ENCODE measurements around the gene PCGF5.

The PCGF5 gene

GRCh38 chr10:91198781-91199180 lies 21.7 kb upstream of the PCGF5 start:
- DNase-seq (ENCODE audit: low spot score in 2 of 2), result no peak
- Histone ChIP-seq H3K36me3 (replicated peaks) (no peaks in the 10 kb centered on the region), H3K4me3 (no peak overlapping the region), H3K9me3 (no peaks in the 10 kb centered on the region), H3K27me3 (ENCODE audit: low read depth) (no peaks in the 10 kb centered on the region), H3K4me1 (0 out of 2 replicates have a peak, but pooled peaks cover 2% of the 10 kb centered on the region)
- in situ Hi-C loops (cut with MboI; ENCODE audit: low sequenced_read_pairs), result no loop called here

DNA sequence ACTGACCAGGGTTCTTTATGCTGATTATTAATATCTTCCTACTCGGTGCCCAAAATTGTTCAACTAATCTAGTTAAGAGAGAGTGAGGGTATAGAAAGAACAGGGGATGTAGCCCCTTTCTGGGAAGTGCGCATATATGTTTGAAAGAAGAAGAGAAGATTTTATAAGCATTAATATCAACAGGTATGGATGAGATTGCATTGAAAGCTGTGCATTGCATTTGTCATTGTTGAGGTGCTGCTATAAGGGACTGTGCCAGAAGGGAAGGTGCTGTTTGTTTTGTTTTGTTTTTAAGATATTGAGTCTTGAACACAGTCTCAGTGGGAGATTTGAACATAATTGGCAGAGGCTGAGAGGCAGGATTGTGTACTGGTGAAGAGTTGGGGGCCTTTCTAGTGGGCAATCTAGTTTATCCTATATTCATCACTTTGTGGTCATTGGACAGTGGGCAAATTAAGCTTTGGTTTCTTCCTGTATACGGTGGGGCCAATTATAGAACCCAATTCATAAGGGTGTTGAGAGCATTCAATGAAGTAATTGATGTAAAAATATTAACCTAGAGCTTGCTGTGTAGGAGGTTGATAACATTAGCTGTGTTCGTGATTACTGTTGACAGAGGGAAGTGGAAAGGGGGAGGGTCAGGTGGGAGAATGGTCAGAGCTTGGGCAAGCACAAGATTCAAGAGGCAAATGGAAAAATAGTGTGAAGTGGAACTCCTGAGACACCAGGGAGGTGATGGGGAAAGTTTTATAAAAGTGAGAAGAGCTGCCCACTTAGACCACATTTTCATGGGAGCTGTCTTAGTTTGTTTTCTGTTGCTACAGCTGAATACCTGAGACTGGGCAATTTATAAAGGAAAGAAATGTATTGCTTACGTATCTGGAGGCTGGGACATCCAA lies 19.9 kb upstream of the PCGF5 start:
- H3K4me1 ChIP-seq, result peaks cover 11% of the 10 kb centered on the region

GRCh38 chr10:91201213-91201996 lies 19.1 kb upstream of the PCGF5 start:
- in situ Hi-C loops (cut with MboI; ENCODE audit: low sequenced_read_pairs), result no loop called here
- H3K4me1 ChIP-seq, result peaks cover 11% of the 10 kb centered on the region
- no peaks in the 10 kb centered on the region for H3K27me3 ChIP-seq (ENCODE audit: low read depth)
- no peak overlapping the region for H3K4me3 ChIP-seq
- no peaks in the 10 kb centered on the region for H3K9me3 ChIP-seq
- DNase-seq (ENCODE audit: low spot score in 2 of 2), result no peak
- no peaks in the 10 kb centered on the region for H3K36me3 ChIP-seq (replicated peaks)

More for the DNA sequence above, 19.9 kb upstream of the PCGF5 start:
- no peak overlapping the region for H3K4me3 ChIP-seq
- DNase-seq (ENCODE audit: low spot score in 2 of 2), result no peak
- in situ Hi-C loops (cut with MboI; ENCODE audit: low sequenced_read_pairs), result no loop called here
- H3K9me3 ChIP-seq, result no peaks in the 10 kb centered on the region
- H3K27me3 ChIP-seq (ENCODE audit: low read depth), result no peaks in the 10 kb centered on the region
- no peaks in the 10 kb centered on the region for H3K36me3 ChIP-seq (replicated peaks)

DNA sequence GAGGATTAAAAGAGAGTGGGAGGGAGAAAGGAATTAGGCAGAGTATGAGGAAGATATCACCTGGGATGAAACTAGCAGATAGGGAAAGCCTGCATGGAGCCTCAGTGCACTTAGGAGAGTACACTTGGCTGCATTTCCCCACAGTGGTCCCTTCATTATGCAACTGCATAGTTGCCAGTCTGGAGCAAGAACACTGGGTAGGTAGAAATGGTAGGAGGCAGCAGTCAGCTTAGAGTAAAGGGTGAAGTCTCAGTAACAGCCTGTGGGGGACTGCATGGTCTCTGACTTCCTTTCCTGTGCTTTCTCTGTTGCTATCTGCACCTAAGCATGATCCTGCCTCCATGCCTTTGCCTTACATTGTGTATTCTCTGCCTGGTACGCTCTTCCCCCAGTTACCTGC lies 14.0 kb upstream of the PCGF5 start:
- peaks cover 11% of the 10 kb centered on the region for H3K4me1 ChIP-seq

DNA sequence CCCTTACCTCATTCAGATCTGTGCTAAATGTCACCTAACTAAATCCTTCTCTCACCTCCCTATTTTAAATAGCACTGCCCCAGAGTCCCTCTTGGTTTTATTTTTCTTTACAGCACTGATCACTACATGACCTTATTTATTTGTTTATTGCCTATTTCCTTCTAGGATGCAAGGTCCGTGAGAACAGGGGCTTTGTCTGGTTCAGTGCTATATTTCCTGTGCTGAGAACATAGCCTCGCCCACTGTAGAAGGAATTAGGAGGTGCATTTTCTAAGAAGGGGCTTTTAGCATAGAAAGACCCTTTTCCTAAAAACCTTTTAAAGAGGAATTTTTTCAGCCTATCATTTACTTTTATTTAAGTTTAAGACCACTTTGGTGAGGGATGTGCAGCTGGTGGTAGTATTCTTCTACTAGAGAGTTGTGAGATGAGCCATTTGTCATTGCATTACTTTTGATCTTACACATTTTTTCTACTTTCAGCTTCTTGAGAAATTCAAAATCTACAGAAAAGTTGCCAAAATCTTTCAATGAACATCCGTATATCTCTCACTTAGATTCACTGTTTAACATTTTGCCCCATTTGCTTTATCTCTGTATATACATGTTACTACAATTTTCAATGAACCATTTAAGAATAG lies 13.5 kb upstream of the PCGF5 start:
- Histone ChIP-seq H3K4me1 (peaks cover 11% of the 10 kb centered on the region), H3K36me3 (replicated peaks) (no peaks in the 10 kb centered on the region), H3K4me3 (no peak overlapping the region), H3K9me3 (no peaks in the 10 kb centered on the region), H3K27me3 (ENCODE audit: low read depth) (no peaks in the 10 kb centered on the region)
- DNase-seq (ENCODE audit: low spot score in 2 of 2), result no peak
- in situ Hi-C loops (cut with MboI; ENCODE audit: low sequenced_read_pairs), result no loop called here

More for the DNA sequence above, 14.0 kb upstream of the PCGF5 start:
- DNase-seq (ENCODE audit: low spot score in 2 of 2), result no peak
- Histone ChIP-seq H3K9me3 (no peaks in the 10 kb centered on the region), H3K36me3 (replicated peaks) (no peaks in the 10 kb centered on the region), H3K4me3 (no peak overlapping the region), H3K27me3 (ENCODE audit: low read depth) (no peaks in the 10 kb centered on the region)
- in situ Hi-C loops (cut with MboI; ENCODE audit: low sequenced_read_pairs), result no loop called here

- H3K27me3 ChIP-seq (ENCODE audit: low read depth), result no peaks in the 10 kb centered on the region
- peaks cover 9% of the 10 kb centered on the region for H3K4me1 ChIP-seq
- H3K4me3 ChIP-seq, result no peak overlapping the region
- no peaks in the 10 kb centered on the region for H3K36me3 ChIP-seq (replicated peaks)
- no peaks in the 10 kb centered on the region for H3K9me3 ChIP-seq
- DNase-seq (ENCODE audit: low spot score in 2 of 2), result no peak
- in situ Hi-C loops (cut with MboI; ENCODE audit: low sequenced_read_pairs), result no loop called here
These were observed 11.8 kb upstream of the PCGF5 start for GRCh38 chr10:91208642-91209041.

- in situ Hi-C loops (cut with MboI; ENCODE audit: low sequenced_read_pairs), result no loop called here
These were observed 10.4 kb upstream of the PCGF5 start for GRCh38 chr10:91210014-91210413.

GRCh38 chr10:91210435-91210834 lies 10.0 kb upstream of the PCGF5 start:
- in situ Hi-C loops (cut with MboI; ENCODE audit: low sequenced_read_pairs), result no loop called here
- no peak for DNase-seq (ENCODE audit: low spot score in 2 of 2)
- Histone ChIP-seq H3K36me3 (replicated peaks) (no peaks in the 10 kb centered on the region), H3K4me3 (no peak overlapping the region), H3K27me3 (ENCODE audit: low read depth) (no peaks in the 10 kb centered on the region), H3K9me3 (no peaks in the 10 kb centered on the region), H3K4me1 (no peaks in the 10 kb centered on the region)

More at GRCh38 chr10:91210014-91210413, 10.4 kb upstream of the PCGF5 start:
- no peaks in the 10 kb centered on the region for H3K36me3 ChIP-seq (replicated peaks)
- no peaks in the 10 kb centered on the region for H3K4me1 ChIP-seq
- H3K27me3 ChIP-seq (ENCODE audit: low read depth), result no peaks in the 10 kb centered on the region
- no peaks in the 10 kb centered on the region for H3K9me3 ChIP-seq
- no peak for DNase-seq (ENCODE audit: low spot score in 2 of 2)
- no peak overlapping the region for H3K4me3 ChIP-seq

DNA sequence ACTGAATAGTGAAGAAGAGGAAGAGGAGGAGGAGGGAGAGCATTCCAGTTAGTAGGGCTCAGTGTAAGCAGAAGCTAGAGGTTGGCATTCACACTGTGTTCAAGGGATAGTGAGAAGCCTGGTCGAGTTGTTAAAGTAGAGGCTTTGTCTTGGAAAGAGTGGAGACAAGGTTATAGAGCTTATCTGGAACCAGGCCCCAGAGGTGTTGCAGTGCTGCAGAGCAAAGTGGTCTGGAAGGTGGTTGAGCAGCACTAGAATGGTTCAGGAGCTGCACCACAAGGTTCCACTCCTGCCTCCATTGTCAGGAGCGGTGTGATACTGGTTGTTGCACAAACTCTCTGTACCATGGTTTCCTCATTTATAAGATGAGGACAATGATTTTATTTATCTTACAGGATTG lies 8.8 kb upstream of the PCGF5 start:
- Histone ChIP-seq H3K4me3 (no peak overlapping the region), H3K27me3 (ENCODE audit: low read depth) (no peaks in the 10 kb centered on the region), H3K9me3 (no peaks in the 10 kb centered on the region), H3K4me1 (no peaks in the 10 kb centered on the region), H3K36me3 (replicated peaks) (no peaks in the 10 kb centered on the region)
- DNase-seq (ENCODE audit: low spot score in 2 of 2), result no peak
- in situ Hi-C loops (cut with MboI; ENCODE audit: low sequenced_read_pairs), result no loop called here

GRCh38 chr10:91214911-91215310 lies 5.6 kb upstream of the PCGF5 start:
- H3K4me3 ChIP-seq, result no peak overlapping the region
- in situ Hi-C loops (cut with MboI; ENCODE audit: low sequenced_read_pairs), result no loop called here

DNA sequence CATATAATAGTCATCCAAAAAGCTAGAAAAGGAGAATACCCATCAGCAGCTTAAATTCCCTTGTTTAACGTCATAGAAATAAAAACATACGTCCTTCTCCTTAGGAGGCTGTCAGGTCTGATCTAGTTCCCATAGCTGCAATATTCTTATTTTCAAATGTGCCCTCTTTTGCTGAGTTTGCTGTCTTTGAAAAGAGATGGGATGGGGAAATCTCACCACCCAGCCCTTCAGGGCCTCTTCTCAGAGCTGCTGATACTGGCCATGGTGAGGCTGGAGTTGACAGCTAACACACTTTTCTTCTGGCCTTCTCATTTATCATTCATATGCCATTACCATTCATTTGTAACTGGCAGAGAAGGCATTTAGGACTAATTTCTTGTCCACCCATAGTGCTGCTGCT lies 5.1 kb upstream of the PCGF5 start:
- in situ Hi-C loops (cut with MboI; ENCODE audit: low sequenced_read_pairs), result no loop called here
- no peak for DNase-seq (ENCODE audit: low spot score in 2 of 2)
- no peaks in the 10 kb centered on the region for H3K27me3 ChIP-seq (ENCODE audit: low read depth)
- no peaks in the 10 kb centered on the region for H3K9me3 ChIP-seq
- peaks cover 2% of the 10 kb centered on the region; the same call in 1 of the 2 replicates for H3K4me1 ChIP-seq
- H3K36me3 ChIP-seq (replicated peaks), result no peaks in the 10 kb centered on the region
- H3K4me3 ChIP-seq, result no peak overlapping the region

More at GRCh38 chr10:91214911-91215310, 5.6 kb upstream of the PCGF5 start:
- no peaks in the 10 kb centered on the region for H3K27me3 ChIP-seq (ENCODE audit: low read depth)
- peaks cover 2% of the 10 kb centered on the region; the same call in 1 of the 2 replicates for H3K4me1 ChIP-seq
- DNase-seq (ENCODE audit: low spot score in 2 of 2), result no peak
- no peaks in the 10 kb centered on the region for H3K36me3 ChIP-seq (replicated peaks)
- no peaks in the 10 kb centered on the region for H3K9me3 ChIP-seq

DNA sequence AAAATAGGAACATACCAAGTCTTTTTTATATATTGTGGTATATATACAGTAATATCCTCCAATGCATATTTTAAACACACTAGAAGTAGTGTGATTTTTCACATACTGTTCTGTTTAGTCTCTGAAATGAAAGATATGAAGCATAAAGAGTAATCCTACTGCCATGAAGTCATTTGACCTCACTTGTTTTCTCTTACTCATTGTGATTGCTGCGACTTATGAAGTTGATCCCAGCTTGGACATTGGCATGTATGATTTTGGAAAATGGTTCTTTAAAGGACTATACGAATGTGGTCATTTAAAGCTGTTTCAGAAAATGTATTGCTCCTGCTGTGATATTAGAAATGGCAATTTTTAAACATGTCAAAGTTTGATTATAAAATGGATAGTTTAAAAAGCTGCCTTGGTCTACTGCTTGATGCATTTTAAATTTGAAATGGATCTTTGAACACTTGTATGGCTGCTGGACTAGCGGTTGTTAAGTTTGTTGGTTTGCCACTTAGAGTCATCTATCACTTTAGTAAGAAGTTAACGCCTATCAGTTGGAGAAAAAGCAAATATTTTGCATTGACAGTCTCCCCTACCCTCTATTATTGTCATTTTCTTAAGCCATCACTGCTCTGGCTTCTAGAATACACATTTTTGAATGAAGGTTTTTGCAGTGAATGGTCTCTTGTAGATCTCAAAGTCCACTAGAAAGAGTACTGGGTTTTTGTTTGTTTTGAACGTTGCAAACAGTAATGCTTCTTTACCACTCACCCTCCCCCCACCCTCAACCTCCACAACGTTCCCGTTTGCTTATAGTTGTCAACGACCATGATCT lies 881 bp upstream of the PCGF5 start:
- in situ Hi-C loops (cut with MboI; ENCODE audit: low sequenced_read_pairs), result no loop called here
- H3K27me3 ChIP-seq (ENCODE audit: low read depth), result no peaks in the 10 kb centered on the region
- H3K9me3 ChIP-seq, result no peaks in the 10 kb centered on the region
- DNase-seq (ENCODE audit: low spot score in 2 of 2), result no peak
- peaks cover 5% of the 10 kb centered on the region; the same call in 1 of the 2 replicates for H3K4me1 ChIP-seq
- H3K4me3 ChIP-seq, result peak overlapping the region; percentile 76
- peaks cover 5% of the 10 kb centered on the region for H3K36me3 ChIP-seq (replicated peaks)
